Umbilical cord (tissue), 2 donors: Measurements from ENCODE around the gene GGT6. TPM values are rescaled to one million over a fixed set of nuclear protein-coding genes. Genes with fewer than 3 reads are reported as not detected.
"Not testable (repeated sequence)": the region's sequence is repeated elsewhere in the genome, so short reads cannot be mapped to it uniquely, and the experiment has no call there.

Source experiments
- DNase-seq: peaks from one replicate; pipeline ENCODE4 v3.0.0-alpha.2; 2015; ENCODE audit warnings: low spot score
- total RNA-seq: library from RNA; depleted of rRNA; stranded (reverse); fragments of >200 nt; gene quantifications from one replicate; pipeline ENCODE4 v1.2.3, GENCODE V29; 2014; ENCODE audit warnings: low replicate concordance; ENCODE audit not compliant: insufficient read depth

GGT6 gene
- total RNA-seq, 1 donor from 2014 or later, result 1.4 TPM

GRCh38 chr17:4591529-4591928, 31.2 kb upstream of the GGT6 start:
- peak; percentile 75 for DNase-seq

GRCh38 chr17:4590981-4591453, 30.6 kb upstream of the GGT6 start:
- no peak for DNase-seq

GRCh38 chr17:4590042-4590441, 29.7 kb upstream of the GGT6 start:
- not testable (repeated sequence) for DNase-seq

GRCh38 chr17:4588898-4589625, 28.7 kb upstream of the GGT6 start:
- DNase-seq, result peak; percentile 74

- no peak for DNase-seq
Observed at GRCh38 chr17:4588391-4588790, 28.0 kb upstream of the GGT6 start.

GRCh38 chr17:4587803-4588202, 27.4 kb upstream of the GGT6 start:
- DNase-seq, result peak; percentile 96

GRCh38 chr17:4587195-4587594, 26.8 kb upstream of the GGT6 start:
- no peak for DNase-seq

GRCh38 chr17:4586043-4586442, 25.7 kb upstream of the GGT6 start:
- DNase-seq, result no peak

- DNase-seq, result no peak
Observed at GRCh38 chr17:4585638-4585994, 25.2 kb upstream of the GGT6 start.

- DNase-seq, result no peak
Observed at GRCh38 chr17:4584917-4585637, 24.7 kb upstream of the GGT6 start.

GRCh38 chr17:4584101-4584916, 23.9 kb upstream of the GGT6 start, which contains the start of gene SMTNL2:
TSS of gene SMTNL2 (plus strand) at chr17:4584529. CDS start at chr17:4584606, 77 bp downstream.
- peak; percentile 88 for DNase-seq

- DNase-seq, result peak; percentile 80
Observed at GRCh38 chr17:4583782-4584100, 23.4 kb upstream of the GGT6 start.

GRCh38 chr17:4583206-4583605, 22.8 kb upstream of the GGT6 start:
- no peak for DNase-seq

- no peak for DNase-seq
Observed at GRCh38 chr17:4582691-4583090, 22.3 kb upstream of the GGT6 start.

GRCh38 chr17:4582101-4582501, 21.7 kb upstream of the GGT6 start:
- no peak for DNase-seq

GRCh38 chr17:4580291-4580690, 19.9 kb upstream of the GGT6 start:
- peak; percentile 74 for DNase-seq

GRCh38 chr17:4579678-4580077, 19.3 kb upstream of the GGT6 start:
- DNase-seq, result no peak

- not testable (repeated sequence) for DNase-seq
Observed at GRCh38 chr17:4578349-4578748, 18.0 kb upstream of the GGT6 start.

GRCh38 chr17:4577386-4577993, 17.1 kb upstream of the GGT6 start:
- DNase-seq, result peak; percentile 80

GRCh38 chr17:4576729-4577322, 16.4 kb upstream of the GGT6 start:
- peak; percentile 91 for DNase-seq

GRCh38 chr17:4576161-4576558, 15.8 kb upstream of the GGT6 start:
- DNase-seq, result no peak
